Esophagus muscularis mucosa (tissue), 3 donors: ENCODE results near the gene NBAS.

ENCODE experiments used
- EP300 ChIP-seq: sonication (generic); formaldehyde crosslinking; IDR thresholded peaks from one replicate; pipeline ENCODE4 v1.6.1; 2017; ENCODE audit warnings: antibody characterized with exemption
- TF ChIP-seq, protein P1 (sequence below), 3 experiments: fragments of 200-600 bp in 2 of 3; fragments of 450-650 bp in 1 of 3; sonication (generic) in 2 of 3; IDR thresholded peaks; one replicate each; pipeline ENCODE4 v1.5.1; 2017 to 2019; ENCODE audit warnings: antibody characterized with exemption in 3 of 3, mild to moderate bottlenecking in 2 of 3, moderate library complexity in 1 of 3

GRCh38 chr2:15348045-15348444, 213.1 kb downstream of the NBAS start:
- TF ChIP-seq, protein P1, sequence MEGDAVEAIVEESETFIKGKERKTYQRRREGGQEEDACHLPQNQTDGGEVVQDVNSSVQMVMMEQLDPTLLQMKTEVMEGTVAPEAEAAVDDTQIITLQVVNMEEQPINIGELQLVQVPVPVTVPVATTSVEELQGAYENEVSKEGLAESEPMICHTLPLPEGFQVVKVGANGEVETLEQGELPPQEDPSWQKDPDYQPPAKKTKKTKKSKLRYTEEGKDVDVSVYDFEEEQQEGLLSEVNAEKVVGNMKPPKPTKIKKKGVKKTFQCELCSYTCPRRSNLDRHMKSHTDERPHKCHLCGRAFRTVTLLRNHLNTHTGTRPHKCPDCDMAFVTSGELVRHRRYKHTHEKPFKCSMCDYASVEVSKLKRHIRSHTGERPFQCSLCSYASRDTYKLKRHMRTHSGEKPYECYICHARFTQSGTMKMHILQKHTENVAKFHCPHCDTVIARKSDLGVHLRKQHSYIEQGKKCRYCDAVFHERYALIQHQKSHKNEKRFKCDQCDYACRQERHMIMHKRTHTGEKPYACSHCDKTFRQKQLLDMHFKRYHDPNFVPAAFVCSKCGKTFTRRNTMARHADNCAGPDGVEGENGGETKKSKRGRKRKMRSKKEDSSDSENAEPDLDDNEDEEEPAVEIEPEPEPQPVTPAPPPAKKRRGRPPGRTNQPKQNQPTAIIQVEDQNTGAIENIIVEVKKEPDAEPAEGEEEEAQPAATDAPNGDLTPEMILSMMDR (IDR thresholded peaks at IDR 0.05) = no peak
- no peak for TF ChIP-seq EP300
